Measurements from ENCODE around the gene ADARB2.
"Not testable (repeated sequence)": the region's sequence is repeated elsewhere in the genome, so short reads cannot be mapped to it uniquely, and the experiment has no call there.

The ADARB2 gene

DNA sequence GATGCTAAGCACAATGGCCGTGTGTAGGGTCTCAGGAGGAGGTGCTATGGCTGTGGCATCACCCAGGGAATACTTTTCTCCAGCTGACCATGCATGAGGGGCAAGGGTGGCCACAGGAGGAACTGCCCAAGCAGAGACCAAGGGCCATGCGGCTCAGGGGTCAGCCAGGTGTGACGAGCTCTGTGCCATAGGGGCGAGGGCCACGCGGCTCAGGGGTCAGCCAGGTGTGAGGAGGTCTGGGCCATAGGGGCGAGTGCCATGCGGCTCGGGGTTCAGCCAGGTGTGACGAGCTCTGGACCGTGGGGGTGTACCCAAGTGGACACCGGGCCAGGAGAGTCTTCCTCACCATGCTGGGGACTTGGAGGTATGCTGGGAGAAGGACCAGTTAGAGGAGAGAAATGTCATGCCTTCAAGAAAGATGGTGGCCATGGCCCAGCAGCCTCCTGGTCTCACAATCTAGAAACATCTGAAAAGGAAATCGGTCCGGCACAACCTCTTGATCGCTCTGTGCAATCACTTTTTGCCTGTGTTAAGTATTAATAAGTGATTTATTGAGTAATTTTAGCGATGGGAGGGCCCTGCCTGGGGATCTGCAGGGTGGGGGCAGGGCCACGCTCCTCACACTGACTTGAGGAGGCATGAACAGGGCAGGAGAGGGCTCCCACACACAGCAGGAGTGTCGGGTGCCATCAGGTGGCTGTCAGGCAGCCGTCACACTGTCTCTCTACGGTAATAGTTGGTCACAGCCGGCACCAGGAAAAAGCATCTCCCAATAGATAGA is 265.0 kb downstream of the ADARB2 start:
- DNase-seq (ENCODE audit: low read depth): no peak
- TF ChIP-seq, protein P1, sequence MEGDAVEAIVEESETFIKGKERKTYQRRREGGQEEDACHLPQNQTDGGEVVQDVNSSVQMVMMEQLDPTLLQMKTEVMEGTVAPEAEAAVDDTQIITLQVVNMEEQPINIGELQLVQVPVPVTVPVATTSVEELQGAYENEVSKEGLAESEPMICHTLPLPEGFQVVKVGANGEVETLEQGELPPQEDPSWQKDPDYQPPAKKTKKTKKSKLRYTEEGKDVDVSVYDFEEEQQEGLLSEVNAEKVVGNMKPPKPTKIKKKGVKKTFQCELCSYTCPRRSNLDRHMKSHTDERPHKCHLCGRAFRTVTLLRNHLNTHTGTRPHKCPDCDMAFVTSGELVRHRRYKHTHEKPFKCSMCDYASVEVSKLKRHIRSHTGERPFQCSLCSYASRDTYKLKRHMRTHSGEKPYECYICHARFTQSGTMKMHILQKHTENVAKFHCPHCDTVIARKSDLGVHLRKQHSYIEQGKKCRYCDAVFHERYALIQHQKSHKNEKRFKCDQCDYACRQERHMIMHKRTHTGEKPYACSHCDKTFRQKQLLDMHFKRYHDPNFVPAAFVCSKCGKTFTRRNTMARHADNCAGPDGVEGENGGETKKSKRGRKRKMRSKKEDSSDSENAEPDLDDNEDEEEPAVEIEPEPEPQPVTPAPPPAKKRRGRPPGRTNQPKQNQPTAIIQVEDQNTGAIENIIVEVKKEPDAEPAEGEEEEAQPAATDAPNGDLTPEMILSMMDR (IDR thresholded peaks at IDR 0.05; ENCODE audit: control insufficient read depth, insufficient read depth, low read depth, low read length, missing control alignments): no peak
- no peak overlapping the region for H3K4me3 ChIP-seq (ENCODE audit: control insufficient read depth, low read depth, low read length)

DNA sequence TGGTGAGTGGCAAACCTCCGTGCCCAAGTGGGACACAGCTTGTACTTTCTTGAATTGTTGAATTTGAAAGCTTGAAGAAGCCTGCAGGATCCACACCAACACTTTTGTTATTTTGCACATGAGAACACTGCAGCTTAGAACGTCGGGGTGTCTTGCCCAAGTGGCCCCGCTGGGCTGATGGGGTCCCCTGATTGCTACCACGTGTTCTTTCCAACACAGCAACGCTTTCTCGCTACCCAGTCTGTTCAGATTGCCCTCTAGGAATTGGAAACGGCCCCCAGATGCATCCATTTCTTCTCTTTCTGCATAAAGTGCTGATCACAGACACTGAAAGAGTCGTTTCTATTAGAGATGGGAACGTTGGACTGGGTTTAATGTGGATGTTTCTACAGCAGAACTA is 268.5 kb downstream of the ADARB2 start:
- TF ChIP-seq, protein P1 (IDR thresholded peaks at IDR 0.05; ENCODE audit: control insufficient read depth, insufficient read depth, low read depth, low read length, missing control alignments): no peak
- DNase-seq (ENCODE audit: low read depth): no peak
- H3K4me3 ChIP-seq (ENCODE audit: control insufficient read depth, low read depth, low read length): no peak overlapping the region

DNA sequence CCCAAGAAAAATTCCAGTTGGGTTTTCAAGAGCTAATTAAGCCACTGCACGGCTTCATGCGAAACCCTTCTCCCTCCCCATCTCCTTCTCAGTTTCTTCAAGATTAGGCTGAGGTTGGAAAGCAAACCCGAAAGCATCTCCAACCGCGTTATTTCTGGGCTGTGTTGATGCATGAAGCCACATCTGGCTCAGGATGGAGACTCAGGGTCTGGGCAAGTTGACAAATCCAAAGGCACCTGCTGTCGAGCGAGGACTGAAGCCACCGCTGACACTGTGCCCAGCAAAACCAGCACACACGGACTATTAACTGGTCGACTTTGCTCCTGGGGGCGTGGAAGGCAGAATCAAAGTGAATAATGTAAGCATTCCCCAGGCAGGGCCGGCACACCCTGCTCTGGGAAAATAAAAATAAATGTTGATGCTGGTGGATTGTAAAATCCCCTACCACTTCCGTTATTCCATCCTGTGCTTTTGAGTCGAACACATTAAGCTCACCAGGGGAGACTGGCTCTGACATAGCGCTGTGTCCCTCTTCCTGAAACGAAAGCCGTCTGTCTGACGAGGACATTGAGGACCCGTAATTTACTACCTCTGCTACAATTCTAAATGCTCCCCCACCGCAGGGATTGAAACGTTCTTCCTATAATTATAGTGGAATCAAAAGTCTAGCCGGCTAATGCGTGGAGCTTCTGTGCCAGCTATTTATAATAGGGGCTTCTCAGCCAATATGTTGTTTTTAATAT is 269.8 kb downstream of the ADARB2 start:
- no peak for DNase-seq (ENCODE audit: low read depth)
- H3K4me3 ChIP-seq (ENCODE audit: control insufficient read depth, low read depth, low read length): no peak overlapping the region
- TF ChIP-seq, protein P1 (IDR thresholded peaks at IDR 0.05; ENCODE audit: control insufficient read depth, insufficient read depth, low read depth, low read length, missing control alignments): no peak

DNA sequence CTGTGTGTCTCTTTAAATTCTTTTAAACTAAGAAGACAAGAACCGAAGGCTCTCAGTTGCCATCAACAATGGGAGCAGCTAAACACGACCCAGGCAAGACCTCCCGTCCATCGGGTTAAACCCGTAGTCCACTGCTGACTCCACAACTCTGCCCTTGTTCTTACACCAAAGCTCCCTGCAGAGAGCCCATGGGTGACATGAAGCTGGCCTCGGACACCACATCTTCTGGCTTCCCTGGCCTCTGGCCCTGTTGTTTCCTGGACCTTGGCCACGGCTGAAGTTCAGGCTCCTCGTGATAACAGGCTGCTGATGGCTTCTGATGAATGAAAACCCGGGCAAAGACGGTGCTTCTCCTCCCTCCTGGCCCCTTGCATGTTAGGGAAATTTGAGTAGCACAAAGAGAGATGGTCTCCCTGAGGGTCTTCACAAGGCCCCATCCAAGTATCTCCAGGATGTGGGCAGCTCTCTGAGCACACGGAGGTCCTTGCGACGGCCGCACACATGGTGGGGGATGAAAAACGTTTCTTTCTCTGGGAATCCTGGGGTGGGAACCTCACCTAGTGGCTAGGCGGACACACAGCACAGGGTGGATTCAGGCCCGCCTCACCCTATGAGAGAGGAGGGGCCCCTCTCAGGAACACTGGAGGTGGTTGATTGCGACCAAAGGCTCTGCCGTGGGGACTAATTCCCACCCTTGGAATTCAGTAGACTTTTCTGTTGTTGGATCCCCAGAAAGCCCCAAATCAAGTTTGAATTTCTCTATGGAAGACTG is 271.1 kb downstream of the ADARB2 start:
- no peak overlapping the region for H3K4me3 ChIP-seq (ENCODE audit: control insufficient read depth, low read depth, low read length)
- TF ChIP-seq, protein P1 (IDR thresholded peaks at IDR 0.05; ENCODE audit: control insufficient read depth, insufficient read depth, low read depth, low read length, missing control alignments): no peak
- DNase-seq (ENCODE audit: low read depth): no peak

DNA sequence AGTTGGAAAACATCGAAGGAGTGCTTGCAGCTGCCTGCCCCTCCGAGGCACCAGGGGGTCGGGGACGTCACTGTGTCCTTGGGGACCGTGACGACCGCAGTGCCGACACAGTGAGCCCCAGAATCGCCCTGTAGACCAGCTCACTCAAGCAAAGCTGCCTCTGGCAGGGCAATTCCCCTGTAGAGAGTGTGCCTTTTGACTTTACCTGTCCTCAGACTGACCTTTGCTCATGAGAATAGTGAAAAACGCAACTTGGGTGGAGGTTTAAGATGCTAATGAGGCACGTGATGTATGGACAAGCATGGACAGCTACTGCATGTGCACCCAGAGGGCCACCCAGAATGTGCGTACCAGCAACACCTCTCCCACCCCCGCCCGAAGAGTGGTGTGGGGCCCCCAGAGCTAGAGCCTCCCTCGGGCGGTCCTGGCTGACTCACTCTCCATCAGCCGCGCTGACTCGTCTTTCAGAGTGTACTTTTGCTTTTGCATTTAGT is 271.9 kb downstream of the ADARB2 start:
- no peak overlapping the region for H3K4me3 ChIP-seq (ENCODE audit: control insufficient read depth, low read depth, low read length)
- TF ChIP-seq, protein P1 (IDR thresholded peaks at IDR 0.05; ENCODE audit: control insufficient read depth, insufficient read depth, low read depth, low read length, missing control alignments): no peak
- no peak for DNase-seq (ENCODE audit: low read depth)

DNA sequence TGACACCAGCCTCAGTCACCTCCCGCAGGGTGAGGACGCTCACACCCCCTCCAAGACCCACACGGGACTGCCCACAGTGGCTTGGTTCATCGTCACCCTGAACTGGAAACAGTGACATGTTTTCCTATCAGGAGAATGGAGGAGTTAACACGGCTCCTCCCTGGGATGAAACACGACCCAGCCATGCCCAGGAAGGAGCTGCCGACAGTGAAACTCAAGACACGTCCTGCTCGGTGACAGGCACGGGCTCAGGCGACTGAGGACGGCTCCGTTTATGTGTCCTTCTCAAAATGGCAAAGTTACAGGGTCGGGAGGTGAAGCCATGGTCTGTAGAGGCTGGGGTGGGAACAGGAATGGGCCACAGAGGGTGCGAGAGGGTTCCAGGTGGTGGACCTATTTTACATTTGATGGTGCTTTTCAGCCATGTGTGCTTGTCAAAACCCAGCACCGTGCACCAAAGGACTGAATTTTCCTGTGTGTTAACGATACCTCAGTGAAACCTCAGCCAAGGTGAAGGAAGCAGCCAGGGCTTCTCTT is 272.4 kb downstream of the ADARB2 start:
- DNase-seq (ENCODE audit: low read depth): no peak
- no peak overlapping the region for H3K4me3 ChIP-seq (ENCODE audit: control insufficient read depth, low read depth, low read length)
- TF ChIP-seq, protein P1 (IDR thresholded peaks at IDR 0.05; ENCODE audit: control insufficient read depth, insufficient read depth, low read depth, low read length, missing control alignments): no peak

DNA sequence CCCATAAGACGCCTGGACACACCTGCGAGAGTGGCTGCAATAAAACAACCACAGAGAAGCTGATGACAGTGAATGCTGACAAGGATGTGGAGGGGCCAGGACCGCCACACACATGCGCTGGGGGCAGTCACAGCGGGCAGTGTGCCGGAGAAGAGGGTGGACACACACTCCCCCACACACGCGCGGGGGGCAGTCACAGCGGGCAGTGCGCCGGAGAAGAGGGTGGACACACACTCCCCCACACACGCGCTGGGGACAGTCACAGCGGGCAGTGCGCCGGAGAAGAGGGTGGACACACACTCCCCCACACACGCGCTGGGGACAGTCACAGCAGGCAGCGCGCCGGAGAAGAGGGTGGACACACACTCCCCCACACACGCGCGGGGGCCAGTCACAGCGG is 273.4 kb downstream of the ADARB2 start:
- H3K4me3 ChIP-seq (ENCODE audit: control insufficient read depth, low read depth, low read length); DNase-seq (ENCODE audit: low read depth): not testable (repeated sequence)

Measured in AG09309 (cell line).